Activated CD8-positive, alpha-beta memory T cell treated with anti-CD3 and anti-CD28 coated beads, Interleukin-2, amount 10 ng/mL, durations not matched to agents 7 days and 5 days (primary cell): Measurements from ENCODE around the gene CDHR3. TPM values are rescaled to one million over a fixed set of nuclear protein-coding genes. Genes with fewer than 3 reads are reported as not detected.
"Not testable (repeated sequence)": the region's sequence is repeated elsewhere in the genome, so short reads cannot be mapped to it uniquely, and the experiment has no call there.

Source experiments
- ATAC-seq: fragments of 150-1000 bp; cut with Tn5 transposase; one replicate; pipeline ENCODE4 v1.10.0; 2021; ENCODE audit warnings: moderate library complexity
- CTCF ChIA-PET: fragments of 350-600 bp; sonication (Branson Sonifier 250); formaldehyde crosslinking; loops from one replicate; lab custom pipeline; 2021; ENCODE audit warnings: antibody characterized with exemption; lab: Charles Lee
- DNase-seq: peaks from one replicate; pipeline ENCODE4 v3.0.0-alpha.2; 2020
- H3K27ac Mint-ChIP-seq: one replicate; pipeline ENCODE4 v1.8.0; 2021; ENCODE audit warnings: mild to moderate bottlenecking, mixed read lengths
- H3K27me3 Mint-ChIP-seq: one replicate; pipeline ENCODE4 v1.8.0; 2021; ENCODE audit warnings: mixed read lengths
- H3K36me3 Mint-ChIP-seq: one replicate; pipeline ENCODE4 v1.8.0; 2021; ENCODE audit warnings: mild to moderate bottlenecking, mixed read lengths
- H3K4me1 Mint-ChIP-seq: one replicate; pipeline ENCODE4 v1.8.0; 2021; ENCODE audit warnings: mixed read lengths
- H3K4me3 Mint-ChIP-seq: one replicate; pipeline ENCODE4 v1.8.0; 2021; ENCODE audit warnings: mild to moderate bottlenecking, moderate library complexity, mixed read lengths
- H3K9me3 Mint-ChIP-seq: one replicate; pipeline ENCODE4 v1.8.0; 2022; ENCODE audit warnings: low read depth, mixed read lengths
- total RNA-seq, 2 experiments: library from RNA; stranded (reverse); gene quantifications; one replicate each; pipeline ENCODE4 v1.2.3, GENCODE V29; 2021

CDHR3 gene
- total RNA-seq, 2 experiments from 2014 or later, result 0.30 to 0.58 TPM

DNA sequence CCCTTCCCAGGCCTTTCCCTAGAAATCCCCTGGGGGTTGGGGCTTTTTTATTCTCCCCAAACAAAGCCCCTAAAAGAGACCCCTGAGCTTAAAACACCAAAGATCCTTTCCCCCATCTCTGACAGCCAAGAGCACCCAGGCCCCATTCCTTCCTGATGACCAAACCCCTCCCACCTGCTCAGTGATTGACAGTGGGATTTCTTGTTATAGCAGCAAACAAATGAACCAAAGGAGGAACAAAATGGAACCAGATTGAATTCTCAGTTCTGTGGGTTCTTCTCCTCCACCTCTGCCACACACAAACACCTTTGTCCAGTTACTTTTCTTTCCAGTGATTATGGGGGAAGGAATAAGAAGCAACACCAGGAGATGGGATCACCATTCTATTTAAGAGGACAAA is 21.5 kb upstream of the CDHR3 start:
- H3K36me3 Mint-ChIP-seq, result no peaks in the 10 kb centered on the region
- CTCF ChIA-PET, result no interaction called here
- peaks cover 3% of the 10 kb centered on the region for H3K27me3 Mint-ChIP-seq
- H3K4me3 Mint-ChIP-seq, result no peak overlapping the region
- DNase-seq (no peak), ATAC-seq (no peak)
- H3K4me1 Mint-ChIP-seq, result no peaks in the 10 kb centered on the region
- no peak overlapping the region for H3K27ac Mint-ChIP-seq
- no peaks in the 10 kb centered on the region for H3K9me3 Mint-ChIP-seq

- CTCF ChIA-PET, result no interaction called here
- Mint-ChIP-seq H3K27me3 (peaks cover 3% of the 10 kb centered on the region), H3K4me1 (no peaks in the 10 kb centered on the region), H3K4me3 (no peak overlapping the region), H3K9me3 (no peaks in the 10 kb centered on the region), H3K36me3 (no peaks in the 10 kb centered on the region), H3K27ac (no peak overlapping the region)
- DNase-seq, result no peak
- ATAC-seq, result no peak
Observed at GRCh38 chr7:105943486-105943885, 19.6 kb upstream of the CDHR3 start.

DNA sequence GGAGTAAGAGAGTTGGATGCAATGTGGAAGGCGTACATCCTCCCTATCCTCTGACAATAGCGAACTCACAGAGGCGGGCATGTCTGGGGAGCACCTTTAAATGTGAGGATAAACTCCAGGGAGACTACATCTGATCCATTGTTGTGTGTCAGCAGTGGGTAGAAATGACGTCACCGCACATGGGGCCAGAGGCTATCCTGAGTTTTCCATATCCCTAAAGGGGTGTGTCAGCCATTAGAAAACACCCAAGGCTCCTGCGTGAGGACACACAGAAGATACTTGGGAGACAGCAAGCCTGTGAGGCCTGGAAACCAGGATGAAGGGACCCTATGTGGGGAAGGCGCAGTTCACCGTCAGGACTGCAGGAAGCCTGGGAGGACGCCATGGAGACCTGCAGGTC is 17.2 kb upstream of the CDHR3 start:
- Mint-ChIP-seq H3K27ac (no peak overlapping the region), H3K4me1 (no peaks in the 10 kb centered on the region), H3K4me3 (no peak overlapping the region), H3K27me3 (peaks cover 3% of the 10 kb centered on the region), H3K36me3 (no peaks in the 10 kb centered on the region), H3K9me3 (no peaks in the 10 kb centered on the region)
- CTCF ChIA-PET, result no interaction called here
- DNase-seq (no peak), ATAC-seq (no peak)

GRCh38 chr7:105951597-105951996 is 11.5 kb upstream of the CDHR3 start:
- CTCF ChIA-PET, result no interaction called here
- Mint-ChIP-seq H3K27ac (no peak overlapping the region), H3K4me3 (no peak overlapping the region), H3K27me3 (no peaks in the 10 kb centered on the region), H3K36me3 (peaks cover 1% of the 10 kb centered on the region), H3K4me1 (no peaks in the 10 kb centered on the region), H3K9me3 (peaks cover 2% of the 10 kb centered on the region)
- ATAC-seq (no peak), DNase-seq (no peak)

GRCh38 chr7:105952917-105953595 is 10.0 kb upstream of the CDHR3 start:
- Mint-ChIP-seq H3K36me3 (peaks cover 1% of the 10 kb centered on the region), H3K4me1 (no peaks in the 10 kb centered on the region), H3K27me3 (no peaks in the 10 kb centered on the region), H3K27ac (no peak overlapping the region), H3K4me3 (no peak overlapping the region), H3K9me3 (peaks cover 2% of the 10 kb centered on the region)
- CTCF ChIA-PET, result no interaction called here
- no peak for DNase-seq
- ATAC-seq, result no peak

DNA sequence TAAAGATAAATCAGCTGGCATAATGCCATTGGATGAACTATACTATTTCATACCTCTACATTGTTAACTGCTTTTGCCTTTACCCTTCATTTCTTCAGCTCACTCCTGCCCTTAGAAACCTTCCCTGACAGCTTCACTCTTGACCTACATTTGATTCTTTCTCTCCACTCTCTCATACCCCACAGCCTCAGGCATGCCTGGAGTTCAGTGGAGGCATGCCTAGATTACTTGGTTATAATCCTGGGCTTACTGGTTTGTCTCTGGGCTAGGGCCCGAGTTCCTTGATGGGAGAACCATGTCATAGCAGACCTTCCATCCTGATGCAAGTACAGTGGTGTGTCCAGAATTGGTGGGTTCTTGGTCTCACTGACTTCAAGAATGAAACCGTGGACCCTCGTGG is 8.4 kb upstream of the CDHR3 start:
- peaks cover 2% of the 10 kb centered on the region for H3K9me3 Mint-ChIP-seq
- ATAC-seq (no peak), DNase-seq (no peak)
- H3K4me1 Mint-ChIP-seq, result no peaks in the 10 kb centered on the region
- no peaks in the 10 kb centered on the region for H3K27me3 Mint-ChIP-seq
- H3K4me3 Mint-ChIP-seq, result no peak overlapping the region
- no peak overlapping the region for H3K27ac Mint-ChIP-seq
- H3K36me3 Mint-ChIP-seq, result peaks cover 1% of the 10 kb centered on the region
- CTCF ChIA-PET, result interaction anchor here (0.8 kb wide), 1 partner anchor 194 kb away, joined by 3 read pairs; no protein-coding TSS in a partner anchor

DNA sequence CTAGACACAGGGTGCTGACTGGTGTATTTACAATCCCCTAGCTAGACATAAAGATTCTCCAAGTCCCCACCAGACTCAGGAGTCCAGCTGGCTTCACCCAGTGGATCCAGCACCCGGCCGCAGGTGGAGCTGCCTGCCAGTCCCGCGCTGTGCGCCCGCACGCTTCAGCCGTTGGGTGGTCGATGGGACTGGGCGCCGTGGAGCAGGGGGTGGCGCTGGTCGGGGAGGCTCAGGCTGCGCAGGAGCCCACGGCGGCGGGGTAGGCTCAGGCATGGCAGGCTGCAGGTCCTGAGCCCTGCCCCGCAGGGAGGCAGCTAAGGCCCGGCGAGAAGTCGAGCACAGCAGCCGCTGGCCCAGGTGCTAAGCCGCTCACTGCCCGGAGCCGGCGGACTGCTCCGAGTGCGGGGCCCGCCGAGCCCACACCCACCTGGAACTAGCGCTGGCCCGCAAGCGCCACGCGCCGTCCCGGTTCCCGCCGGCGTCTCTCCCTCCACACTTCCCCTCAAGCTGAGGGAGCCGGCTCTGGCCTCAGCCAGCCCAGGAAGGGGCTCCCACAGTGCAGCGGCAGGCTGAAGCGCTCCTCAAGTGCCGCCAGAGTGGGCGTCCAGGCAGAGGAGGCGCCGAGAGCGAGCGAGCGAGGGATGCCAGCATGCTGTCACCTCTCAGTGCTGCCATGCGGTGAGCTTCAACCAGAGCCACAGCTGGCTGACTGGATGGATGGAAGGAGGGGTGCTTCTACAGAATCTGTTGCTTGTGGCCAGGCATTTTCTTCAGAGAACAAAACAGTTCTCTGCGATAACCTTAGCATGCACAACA is 7.2 kb upstream of the CDHR3 start:
- H3K27me3 Mint-ChIP-seq, H3K4me3 Mint-ChIP-seq, H3K27ac Mint-ChIP-seq, H3K9me3 Mint-ChIP-seq, H3K36me3 Mint-ChIP-seq, H3K4me1 Mint-ChIP-seq, ATAC-seq, DNase-seq, CTCF ChIA-PET: not testable (repeated sequence)

GRCh38 chr7:105958012-105958411 is 5.1 kb upstream of the CDHR3 start:
- Mint-ChIP-seq H3K4me3 (no peak overlapping the region), H3K36me3 (no peaks in the 10 kb centered on the region), H3K9me3 (no peaks in the 10 kb centered on the region), H3K27me3 (no peaks in the 10 kb centered on the region), H3K27ac (no peak overlapping the region), H3K4me1 (no peaks in the 10 kb centered on the region)
- ATAC-seq, result no peak
- DNase-seq, result no peak
- CTCF ChIA-PET, result no interaction called here

- ATAC-seq (no peak), DNase-seq (no peak)
- Mint-ChIP-seq H3K9me3 (no peaks in the 10 kb centered on the region), H3K27me3 (no peaks in the 10 kb centered on the region), H3K27ac (no peak overlapping the region), H3K4me3 (no peak overlapping the region), H3K4me1 (no peaks in the 10 kb centered on the region), H3K36me3 (no peaks in the 10 kb centered on the region)
- CTCF ChIA-PET, result interaction anchor here (1.2 kb wide), 1 partner anchor 166 kb away, joined by 4 read pairs; no protein-coding TSS in a partner anchor
Observed at GRCh38 chr7:105962353-105962752, 711 bp upstream of the CDHR3 start.

DNA sequence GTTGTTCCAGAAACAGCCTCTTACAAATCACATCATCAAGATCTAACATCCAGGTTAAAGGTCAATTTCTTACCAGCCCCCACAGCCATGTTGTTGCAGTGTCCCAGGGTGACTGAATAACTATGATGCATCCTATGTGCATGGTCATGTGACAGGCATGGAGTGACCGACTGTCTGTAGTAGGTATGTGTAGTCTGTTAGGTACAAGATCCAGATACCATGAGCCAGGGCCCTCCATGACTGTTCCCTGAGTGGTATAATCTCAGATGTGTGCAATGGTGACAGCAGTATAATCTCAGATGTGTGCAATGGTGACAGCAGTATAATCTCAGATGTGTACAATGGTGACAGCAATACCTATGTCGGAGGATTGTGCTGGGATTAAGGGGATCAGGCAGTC is 8.8 kb downstream of the CDHR3 start:
- no peaks in the 10 kb centered on the region for H3K4me1 Mint-ChIP-seq
- H3K36me3 Mint-ChIP-seq, result no peaks in the 10 kb centered on the region
- CTCF ChIA-PET, result interaction anchor here (1.4 to 1.7 kb wide), 2 partner anchors 37 to 43 kb away, joined by 3 read pairs; no protein-coding TSS in a partner anchor
- H3K4me3 Mint-ChIP-seq, result no peak overlapping the region
- H3K27me3 Mint-ChIP-seq, result peaks cover 7% of the 10 kb centered on the region
- ATAC-seq, result no peak
- no peak overlapping the region for H3K27ac Mint-ChIP-seq
- DNase-seq, result peak; percentile 11
- H3K9me3 Mint-ChIP-seq, result no peaks in the 10 kb centered on the region

GRCh38 chr7:105972276-105972675 is 9.2 kb downstream of the CDHR3 start:
- Mint-ChIP-seq H3K9me3 (no peaks in the 10 kb centered on the region), H3K27ac (no peak overlapping the region), H3K4me3 (no peak overlapping the region), H3K36me3 (no peaks in the 10 kb centered on the region), H3K4me1 (no peaks in the 10 kb centered on the region), H3K27me3 (peaks cover 7% of the 10 kb centered on the region)
- ATAC-seq (no peak), DNase-seq (peak; percentile 14)
- CTCF ChIA-PET, result interaction anchor here (1.4 to 1.7 kb wide), 2 partner anchors 37 to 43 kb away, joined by 3 read pairs; no protein-coding TSS in a partner anchor

- ATAC-seq (no peak), DNase-seq (no peak)
- Mint-ChIP-seq H3K9me3 (no peaks in the 10 kb centered on the region), H3K27me3 (peaks cover 7% of the 10 kb centered on the region), H3K36me3 (no peaks in the 10 kb centered on the region), H3K27ac (no peak overlapping the region), H3K4me1 (no peaks in the 10 kb centered on the region), H3K4me3 (no peak overlapping the region)
- CTCF ChIA-PET, result no interaction called here
Observed at GRCh38 chr7:105974471-105974870, 11.4 kb downstream of the CDHR3 start.

DNA sequence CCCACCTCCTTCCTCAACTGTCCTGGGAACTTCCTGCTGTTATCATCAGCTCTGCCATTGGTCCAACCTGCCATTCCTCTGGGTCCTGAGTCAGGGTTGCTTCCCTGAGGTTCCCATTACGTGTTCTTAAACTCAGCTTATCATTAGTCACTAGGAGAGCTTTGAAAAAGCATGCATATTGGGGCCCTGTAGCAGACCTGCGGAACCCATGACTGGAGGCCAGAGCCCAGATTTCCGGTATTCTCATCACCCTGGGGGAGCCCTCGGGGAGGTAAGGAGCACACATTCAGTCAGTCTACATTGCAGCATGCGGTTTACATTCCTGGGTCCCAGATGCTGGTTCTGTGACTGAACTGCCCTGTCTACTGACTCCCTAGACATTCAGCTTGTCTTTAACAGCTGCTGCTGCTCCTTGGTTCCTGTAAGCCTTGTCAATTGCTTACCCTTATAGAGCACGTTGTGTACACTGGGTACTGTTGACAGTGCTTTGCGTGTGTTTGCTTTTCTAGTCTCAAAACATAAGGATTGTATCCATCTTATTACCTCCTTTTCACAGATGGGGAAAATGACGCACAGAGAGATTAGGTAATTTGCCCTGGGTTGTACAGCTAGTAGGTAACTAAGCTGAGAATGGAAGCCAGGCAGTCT is 12.8 kb downstream of the CDHR3 start:
- CTCF ChIA-PET, result interaction anchor here (0.5 to 1.0 kb wide), 2 partner anchors 105 to 215 kb away, joined by 3 read pairs; no protein-coding TSS in a partner anchor
- Mint-ChIP-seq H3K4me3 (no peak overlapping the region), H3K9me3 (no peaks in the 10 kb centered on the region), H3K27ac (no peak overlapping the region), H3K4me1 (no peaks in the 10 kb centered on the region), H3K36me3 (no peaks in the 10 kb centered on the region), H3K27me3 (peaks cover 14% of the 10 kb centered on the region)
- DNase-seq (no peak), ATAC-seq (no peak)
